ENCODE results near the gene C1D. TPM values are rescaled to one million over a fixed set of nuclear protein-coding genes. Genes with fewer than 3 reads are reported as not detected.

Gene C1D
- total RNA-seq, 2 experiments from 2014 or later, result 19.1 to 36.3 TPM

GRCh38 chr2:68046224-68046623, 16.6 kb downstream of the C1D start:
- H3K4me2 ChIP-seq (ENCODE audit: low read length), result no peak overlapping the region
- H3K9me3 ChIP-seq (ENCODE audit: low read length), result no peaks in the 10 kb centered on the region
- CTCF ChIA-PET (ENCODE audit: unreplicated experiment), result no interaction called here
- H3K4me1 ChIP-seq (ENCODE audit: insufficient read depth, low read length, poor library complexity, severe bottlenecking), result no peaks in the 10 kb centered on the region
- H3K4me3 ChIP-seq (ENCODE audit: low read depth, low read length, poor library complexity, severe bottlenecking), result no peak overlapping the region
- peaks cover 48% of the 10 kb centered on the region for H3K79me2 ChIP-seq (ENCODE audit: insufficient read depth, low read depth, low read length)
- intact Hi-C loops (cut with micrococcal nuclease; ENCODE audit: unreplicated experiment), result no loop called here
- no peaks in the 10 kb centered on the region for H3K9me2 ChIP-seq (ENCODE audit: insufficient read depth, low read length)
- DNase-seq (ENCODE audit: low spot score), result no peak
- H2AFZ ChIP-seq (ENCODE audit: low read length), result no peak overlapping the region
- TF ChIP-seq EZH2phosphoT487 (IDR thresholded peaks at IDR 0.05; ENCODE audit: borderline replicate concordance, low read depth, low read length), result no peak
- POLR2A ChIA-PET, result no interaction called here
- no peaks in the 10 kb centered on the region; the same call in 1 of the 2 replicates for H4K20me1 ChIP-seq (ENCODE audit: insufficient read depth, low read length)
- H3K27ac ChIP-seq (ENCODE audit: low read depth, low read length, poor library complexity, severe bottlenecking), result no peak overlapping the region
- no TSS peak for BruUV-seq (replicated peaks)
- H3K36me3 ChIP-seq (ENCODE audit: insufficient read depth, low read length), result peaks cover 36% of the 10 kb centered on the region; the same call in 1 of the 2 replicates

GRCh38 chr2:68045342-68045741, 17.5 kb downstream of the C1D start:
- H3K9me2 ChIP-seq (ENCODE audit: insufficient read depth, low read length), result no peaks in the 10 kb centered on the region
- DNase-seq (ENCODE audit: low spot score), result no peak
- ChIA-PET POLR2A (interaction anchor here (0.6 to 0.7 kb wide), 2 partner anchors 28 to 125 kb away, joined by 3 read pairs; no protein-coding TSS in a partner anchor), CTCF (ENCODE audit: unreplicated experiment) (no interaction called here)
- no peak overlapping the region for H3K4me2 ChIP-seq (ENCODE audit: low read length)
- no peak overlapping the region for H2AFZ ChIP-seq (ENCODE audit: low read length)
- H3K27ac ChIP-seq (ENCODE audit: low read depth, low read length, poor library complexity, severe bottlenecking), result no peak overlapping the region
- intact Hi-C loops (cut with micrococcal nuclease; ENCODE audit: unreplicated experiment), result no loop called here
- H3K4me1 ChIP-seq (ENCODE audit: insufficient read depth, low read length, poor library complexity, severe bottlenecking), result no peaks in the 10 kb centered on the region
- no peak overlapping the region for H3K4me3 ChIP-seq (ENCODE audit: low read depth, low read length, poor library complexity, severe bottlenecking)
- no peaks in the 10 kb centered on the region; the same call in 1 of the 2 replicates for H4K20me1 ChIP-seq (ENCODE audit: insufficient read depth, low read length)
- no TSS peak for BruUV-seq (replicated peaks)
- H3K79me2 ChIP-seq (ENCODE audit: insufficient read depth, low read depth, low read length), result peaks cover 40% of the 10 kb centered on the region
- H3K9me3 ChIP-seq (ENCODE audit: low read length), result no peaks in the 10 kb centered on the region
- TF ChIP-seq EZH2phosphoT487 (IDR thresholded peaks at IDR 0.05; ENCODE audit: borderline replicate concordance, low read depth, low read length), result no peak
- no peak for TF ChIP-seq CTCF (conservative IDR thresholded peaks at IDR 0.05; ENCODE audit: low read length)
- peaks cover 36% of the 10 kb centered on the region; the same call in 1 of the 2 replicates for H3K36me3 ChIP-seq (ENCODE audit: insufficient read depth, low read length)

GRCh38 chr2:68044099-68044498, 18.7 kb downstream of the C1D start:
- Histone ChIP-seq H4K20me1 (ENCODE audit: insufficient read depth, low read length) (no peaks in the 10 kb centered on the region; the same call in 1 of the 2 replicates), H3K9me2 (ENCODE audit: insufficient read depth, low read length) (no peaks in the 10 kb centered on the region), H3K4me2 (ENCODE audit: low read length) (no peak overlapping the region), H3K4me3 (ENCODE audit: low read depth, low read length, poor library complexity, severe bottlenecking) (no peak overlapping the region), H2AFZ (ENCODE audit: low read length) (no peak overlapping the region), H3K79me2 (ENCODE audit: insufficient read depth, low read depth, low read length) (peaks cover 28% of the 10 kb centered on the region), H3K9me3 (ENCODE audit: low read length) (no peaks in the 10 kb centered on the region), H3K27ac (ENCODE audit: low read depth, low read length, poor library complexity, severe bottlenecking) (no peak overlapping the region), H3K4me1 (ENCODE audit: insufficient read depth, low read length, poor library complexity, severe bottlenecking) (no peaks in the 10 kb centered on the region), H3K36me3 (ENCODE audit: insufficient read depth, low read length) (peaks cover 36% of the 10 kb centered on the region; the same call in 1 of the 2 replicates)
- POLR2A ChIA-PET, result no interaction called here
- no peak for DNase-seq (ENCODE audit: low spot score)
- CTCF ChIA-PET (ENCODE audit: unreplicated experiment), result no interaction called here
- BruUV-seq (replicated peaks), result no TSS peak
- TF ChIP-seq CTCF (conservative IDR thresholded peaks at IDR 0.05; ENCODE audit: low read length) (no peak), EZH2phosphoT487 (IDR thresholded peaks at IDR 0.05; ENCODE audit: borderline replicate concordance, low read depth, low read length) (no peak)
- intact Hi-C loops (cut with micrococcal nuclease; ENCODE audit: unreplicated experiment), result no loop called here

Data from OCI-LY7 (cell line).